WERI-Rb-1 (cell line): ENCODE measurements around the gene MICU1.

Source experiments
- DNase-seq: peaks from one replicate; pipeline ENCODE4 v3.0.0-alpha.2; 2020
- H3K27ac ChIP-seq: fragments of 250-450 bp; sonication (Bioruptor Pico); 2 replicates; pipeline ENCODE4 v1.5.1; 2020; ENCODE audit warnings: mild to moderate bottlenecking, moderate library complexity
- H3K27me3 ChIP-seq: fragments of 250-450 bp; sonication (Bioruptor Pico); 2 replicates; pipeline ENCODE4 v1.5.1; 2021; ENCODE audit warnings: mild to moderate bottlenecking, low read depth, moderate library complexity; ENCODE audit not compliant: insufficient read depth, severe bottlenecking
- H3K36me3 ChIP-seq: fragments of 250-450 bp; sonication (Bioruptor Pico); 2 replicates; pipeline ENCODE4 v1.5.1; 2020; ENCODE audit warnings: mild to moderate bottlenecking, moderate library complexity
- H3K4me3 ChIP-seq: 2 replicates; pipeline ENCODE4 v1.5.1; 2011; ENCODE audit warnings: low read depth, mild to moderate bottlenecking, control low read depth, low read length
- H3K9me3 ChIP-seq: fragments of 250-450 bp; sonication (Bioruptor Pico); 2 replicates; pipeline ENCODE4 v1.5.1; 2021; ENCODE audit warnings: mild to moderate bottlenecking, moderate library complexity; ENCODE audit not compliant: severe bottlenecking
- TF ChIP-seq, protein P1 (sequence below): IDR thresholded peaks from 2 replicates; pipeline ENCODE4 v1.5.1; 2011; ENCODE audit warnings: low read depth, mild to moderate bottlenecking, control low read depth, inconsistent platforms, low read length

The MICU1 gene

GRCh38 chr10:72509941-72510340, 115.9 kb downstream of the MICU1 start:
- Histone ChIP-seq H3K36me3 (no peaks in the 10 kb centered on the region), H3K9me3 (no peaks in the 10 kb centered on the region), H3K27ac (no peak overlapping the region), H3K4me3 (no peak overlapping the region), H3K27me3 (no peaks in the 10 kb centered on the region)
- TF ChIP-seq, protein P1, sequence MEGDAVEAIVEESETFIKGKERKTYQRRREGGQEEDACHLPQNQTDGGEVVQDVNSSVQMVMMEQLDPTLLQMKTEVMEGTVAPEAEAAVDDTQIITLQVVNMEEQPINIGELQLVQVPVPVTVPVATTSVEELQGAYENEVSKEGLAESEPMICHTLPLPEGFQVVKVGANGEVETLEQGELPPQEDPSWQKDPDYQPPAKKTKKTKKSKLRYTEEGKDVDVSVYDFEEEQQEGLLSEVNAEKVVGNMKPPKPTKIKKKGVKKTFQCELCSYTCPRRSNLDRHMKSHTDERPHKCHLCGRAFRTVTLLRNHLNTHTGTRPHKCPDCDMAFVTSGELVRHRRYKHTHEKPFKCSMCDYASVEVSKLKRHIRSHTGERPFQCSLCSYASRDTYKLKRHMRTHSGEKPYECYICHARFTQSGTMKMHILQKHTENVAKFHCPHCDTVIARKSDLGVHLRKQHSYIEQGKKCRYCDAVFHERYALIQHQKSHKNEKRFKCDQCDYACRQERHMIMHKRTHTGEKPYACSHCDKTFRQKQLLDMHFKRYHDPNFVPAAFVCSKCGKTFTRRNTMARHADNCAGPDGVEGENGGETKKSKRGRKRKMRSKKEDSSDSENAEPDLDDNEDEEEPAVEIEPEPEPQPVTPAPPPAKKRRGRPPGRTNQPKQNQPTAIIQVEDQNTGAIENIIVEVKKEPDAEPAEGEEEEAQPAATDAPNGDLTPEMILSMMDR, result no peak
- DNase-seq, result no peak

GRCh38 chr10:72509206-72509799, 116.6 kb downstream of the MICU1 start:
- DNase-seq, result no peak
- Histone ChIP-seq H3K27ac (no peak overlapping the region), H3K9me3 (no peaks in the 10 kb centered on the region), H3K4me3 (no peak overlapping the region), H3K36me3 (no peaks in the 10 kb centered on the region), H3K27me3 (no peaks in the 10 kb centered on the region)
- TF ChIP-seq, protein P1, result no peak

DNA sequence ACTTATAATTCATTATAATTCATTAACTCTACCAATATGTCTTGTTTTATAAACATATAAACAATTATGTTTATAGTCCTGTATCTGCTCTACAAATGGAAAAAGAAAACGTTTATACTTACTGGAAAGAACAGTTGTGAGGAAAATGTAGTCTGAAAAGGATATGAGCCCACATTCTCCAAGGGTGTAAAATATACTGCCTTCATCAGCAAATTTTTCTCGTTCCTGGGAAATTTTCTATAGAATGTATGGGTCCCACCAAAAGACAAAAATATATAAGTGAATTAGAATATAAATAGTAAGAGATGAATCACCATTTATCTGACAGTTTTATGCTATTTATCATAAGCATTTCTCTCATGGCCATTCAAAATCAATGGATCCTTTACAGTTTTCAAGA, 117.8 kb downstream of the MICU1 start:
- no peak for DNase-seq
- Histone ChIP-seq H3K27ac (no peak overlapping the region), H3K4me3 (no peak overlapping the region), H3K36me3 (no peaks in the 10 kb centered on the region), H3K9me3 (no peaks in the 10 kb centered on the region), H3K27me3 (no peaks in the 10 kb centered on the region)
- TF ChIP-seq, protein P1, result no peak

GRCh38 chr10:72506474-72506873, 119.4 kb downstream of the MICU1 start:
- TF ChIP-seq, protein P1, result no peak

DNA sequence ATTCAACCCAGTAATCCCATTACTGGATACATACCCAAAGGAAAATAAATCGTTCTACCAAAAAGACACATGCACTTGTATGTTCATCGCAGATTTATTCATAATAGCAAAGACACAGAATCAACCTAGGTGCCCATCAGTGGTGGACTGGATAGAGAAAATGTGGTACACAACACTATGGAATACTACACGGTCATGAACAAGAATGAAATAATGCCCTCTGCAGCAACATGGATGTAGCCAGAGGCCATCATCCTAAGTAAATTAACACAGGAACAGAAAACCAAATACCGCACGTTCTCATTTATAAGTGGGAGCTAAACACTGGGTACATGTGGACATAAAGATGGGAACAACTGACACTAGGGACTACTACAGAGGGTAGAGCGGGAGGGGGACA, 120.4 kb downstream of the MICU1 start:
- no peaks in the 10 kb centered on the region for H3K9me3 ChIP-seq
- H3K4me3 ChIP-seq, result no peak overlapping the region
- no peaks in the 10 kb centered on the region for H3K27me3 ChIP-seq
- H3K36me3 ChIP-seq, result no peaks in the 10 kb centered on the region
- no peak overlapping the region for H3K27ac ChIP-seq
- no peak for DNase-seq
- TF ChIP-seq, protein P1, result no peak

More at GRCh38 chr10:72506474-72506873, 119.4 kb downstream of the MICU1 start:
- no peaks in the 10 kb centered on the region for H3K36me3 ChIP-seq
- DNase-seq, result no peak
- H3K27me3 ChIP-seq, result no peaks in the 10 kb centered on the region
- H3K4me3 ChIP-seq, result no peak overlapping the region
- no peak overlapping the region for H3K27ac ChIP-seq
- H3K9me3 ChIP-seq, result no peaks in the 10 kb centered on the region
